ENCODE results near the gene RABGGTA.
"Not testable (repeated sequence)": the region's sequence is repeated elsewhere in the genome, so short reads cannot be mapped to it uniquely, and the experiment has no call there.

RABGGTA gene

GRCh38 chr14:24254630-24255392 is 16.6 kb downstream of the RABGGTA start:
- peaks cover 0 to 10% of the 10 kb centered on the region in 2 donors for H3K36me3 ChIP-seq (ENCODE audit: control insufficient read depth in 1 of 2, insufficient read depth in 2 of 2, low read length in 2 of 2)
- no peak overlapping the region for H3K4me3 ChIP-seq (ENCODE audit: low read depth in 1 of 2, low read length in 2 of 2)
- no peaks in the 10 kb centered on the region for H3K4me1 ChIP-seq (ENCODE audit: control insufficient read depth in 1 of 2, insufficient read depth in 2 of 2, low read length in 2 of 2)
- H3K27ac ChIP-seq (ENCODE audit: low read depth, low read length), result no peak overlapping the region
- H3K27me3 ChIP-seq (ENCODE audit: control insufficient read depth in 1 of 2, insufficient read depth in 2 of 2, low read length in 2 of 2), result no peaks in the 10 kb centered on the region
- H3K9me3 ChIP-seq (ENCODE audit: control insufficient read depth in 1 of 2, low read length in 2 of 2), result no peaks in the 10 kb centered on the region
- no peak overlapping the region for H3K9ac ChIP-seq (ENCODE audit: low read depth in 1 of 2, low read length in 2 of 2)

GRCh38 chr14:24253936-24254335 is 17.5 kb downstream of the RABGGTA start:
- H3K9me3 ChIP-seq (ENCODE audit: control insufficient read depth in 1 of 2, low read length in 2 of 2), result no peaks in the 10 kb centered on the region
- H3K4me1 ChIP-seq (ENCODE audit: control insufficient read depth in 1 of 2, insufficient read depth in 2 of 2, low read length in 2 of 2), result no peaks in the 10 kb centered on the region
- no peak overlapping the region for H3K9ac ChIP-seq (ENCODE audit: low read depth in 1 of 2, low read length in 2 of 2)
- no peaks in the 10 kb centered on the region for H3K27me3 ChIP-seq (ENCODE audit: control insufficient read depth in 1 of 2, insufficient read depth in 2 of 2, low read length in 2 of 2)
- H3K27ac ChIP-seq (ENCODE audit: low read depth, low read length), result no peak overlapping the region
- H3K4me3 ChIP-seq (ENCODE audit: low read depth in 1 of 2, low read length in 2 of 2), result no peak overlapping the region
- H3K36me3 ChIP-seq (ENCODE audit: control insufficient read depth in 1 of 2, insufficient read depth in 2 of 2, low read length in 2 of 2), result peaks cover 0 to 10% of the 10 kb centered on the region in 2 donors

- Histone ChIP-seq H3K27me3 (ENCODE audit: control insufficient read depth in 1 of 2, insufficient read depth in 2 of 2, low read length in 2 of 2) (no peaks in the 10 kb centered on the region), H3K9ac (ENCODE audit: low read depth in 1 of 2, low read length in 2 of 2) (no peak overlapping the region), H3K9me3 (ENCODE audit: control insufficient read depth in 1 of 2, low read length in 2 of 2) (no peaks in the 10 kb centered on the region), H3K36me3 (ENCODE audit: control insufficient read depth in 1 of 2, insufficient read depth in 2 of 2, low read length in 2 of 2) (peaks cover 0 to 10% of the 10 kb centered on the region in 2 donors), H3K4me3 (ENCODE audit: low read depth in 1 of 2, low read length in 2 of 2) (no peak overlapping the region), H3K27ac (ENCODE audit: low read depth, low read length) (no peak overlapping the region), H3K4me1 (ENCODE audit: control insufficient read depth in 1 of 2, insufficient read depth in 2 of 2, low read length in 2 of 2) (no peaks in the 10 kb centered on the region)
Measured at GRCh38 chr14:24252289-24253124, 18.9 kb downstream of the RABGGTA start.

DNA sequence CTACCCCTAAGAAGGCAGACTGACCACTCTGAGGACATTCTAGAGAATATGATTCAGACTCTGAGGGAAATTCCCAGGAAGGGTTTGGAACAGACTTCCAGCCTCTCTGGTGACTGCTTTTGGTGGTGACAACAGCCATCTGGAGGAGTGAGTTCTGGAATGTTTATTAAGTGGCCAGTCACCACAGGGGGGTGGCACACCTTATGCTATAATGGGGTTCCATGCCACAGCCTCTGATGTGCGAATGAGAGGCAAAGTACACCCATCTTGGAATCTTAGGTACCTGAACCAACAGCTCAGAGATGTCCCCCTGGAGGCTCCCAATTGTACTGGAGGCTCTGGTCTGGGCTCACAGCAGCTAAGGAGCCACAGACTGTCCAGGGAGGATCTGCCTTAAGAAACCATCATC is 19.5 kb downstream of the RABGGTA start:
- H3K27me3 ChIP-seq (ENCODE audit: control insufficient read depth in 1 of 2, insufficient read depth in 2 of 2, low read length in 2 of 2), result no peaks in the 10 kb centered on the region
- no peaks in the 10 kb centered on the region for H3K9me3 ChIP-seq (ENCODE audit: control insufficient read depth in 1 of 2, low read length in 2 of 2)
- no peak overlapping the region for H3K27ac ChIP-seq (ENCODE audit: low read depth, low read length)
- no peak overlapping the region for H3K4me3 ChIP-seq (ENCODE audit: low read depth in 1 of 2, low read length in 2 of 2)
- H3K4me1 ChIP-seq (ENCODE audit: control insufficient read depth in 1 of 2, insufficient read depth in 2 of 2, low read length in 2 of 2), result peaks cover 0 to 2% of the 10 kb centered on the region in 2 donors
- peaks cover 0 to 10% of the 10 kb centered on the region in 2 donors for H3K36me3 ChIP-seq (ENCODE audit: control insufficient read depth in 1 of 2, insufficient read depth in 2 of 2, low read length in 2 of 2)
- no peak overlapping the region for H3K9ac ChIP-seq (ENCODE audit: low read depth in 1 of 2, low read length in 2 of 2)

- Histone ChIP-seq H3K9me3 (ENCODE audit: control insufficient read depth in 1 of 2, low read length in 2 of 2) (no peaks in the 10 kb centered on the region), H3K9ac (ENCODE audit: low read depth in 1 of 2, low read length in 2 of 2) (no peak overlapping the region), H3K36me3 (ENCODE audit: control insufficient read depth in 1 of 2, insufficient read depth in 2 of 2, low read length in 2 of 2) (peaks cover 0 to 10% of the 10 kb centered on the region in 2 donors), H3K4me1 (ENCODE audit: control insufficient read depth in 1 of 2, insufficient read depth in 2 of 2, low read length in 2 of 2) (peaks cover 0 to 6% of the 10 kb centered on the region in 2 donors), H3K27me3 (ENCODE audit: control insufficient read depth in 1 of 2, insufficient read depth in 2 of 2, low read length in 2 of 2) (no peaks in the 10 kb centered on the region), H3K27ac (ENCODE audit: low read depth, low read length) (no peak overlapping the region), H3K4me3 (ENCODE audit: low read depth in 1 of 2, low read length in 2 of 2) (no peak overlapping the region)
Measured at GRCh38 chr14:24250354-24250753, 21.0 kb downstream of the RABGGTA start.

GRCh38 chr14:24249230-24250021 is 22.0 kb downstream of the RABGGTA start:
- peaks cover 0 to 6% of the 10 kb centered on the region in 2 donors for H3K4me1 ChIP-seq (ENCODE audit: control insufficient read depth in 1 of 2, insufficient read depth in 2 of 2, low read length in 2 of 2)
- no peaks in the 10 kb centered on the region for H3K9me3 ChIP-seq (ENCODE audit: control insufficient read depth in 1 of 2, low read length in 2 of 2)
- no peak overlapping the region for H3K9ac ChIP-seq (ENCODE audit: low read depth in 1 of 2, low read length in 2 of 2)
- no peak overlapping the region for H3K27ac ChIP-seq (ENCODE audit: low read depth, low read length)
- no peaks in the 10 kb centered on the region for H3K27me3 ChIP-seq (ENCODE audit: control insufficient read depth in 1 of 2, insufficient read depth in 2 of 2, low read length in 2 of 2)
- H3K4me3 ChIP-seq (ENCODE audit: low read depth in 1 of 2, low read length in 2 of 2), result no peak overlapping the region
- peaks cover 0 to under 1% of the 10 kb centered on the region in 2 donors for H3K36me3 ChIP-seq (ENCODE audit: control insufficient read depth in 1 of 2, insufficient read depth in 2 of 2, low read length in 2 of 2)

DNA sequence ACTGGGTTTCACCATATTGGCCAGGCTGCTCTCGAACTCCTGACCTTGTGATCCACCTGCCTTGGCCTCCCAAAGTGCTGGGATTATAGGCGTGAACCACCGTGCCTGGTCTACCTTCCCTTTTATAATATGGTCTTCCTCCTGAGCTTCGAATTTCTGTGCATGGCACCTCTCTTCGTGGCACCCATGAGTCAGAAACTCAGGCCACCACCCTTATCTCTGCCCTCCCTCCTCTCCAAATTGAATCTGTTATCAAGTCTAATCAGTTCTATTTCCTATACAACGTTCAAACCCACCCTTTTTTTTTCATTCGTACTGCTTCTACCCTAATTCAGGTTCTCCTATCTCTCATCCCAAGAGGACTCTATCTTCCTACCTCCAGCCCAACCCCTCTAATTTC is 24.0 kb downstream of the RABGGTA start:
- Histone ChIP-seq H3K27me3 (ENCODE audit: control insufficient read depth in 1 of 2, insufficient read depth in 2 of 2, low read length in 2 of 2) (no peaks in the 10 kb centered on the region), H3K4me3 (ENCODE audit: low read depth in 1 of 2, low read length in 2 of 2) (no peak overlapping the region), H3K9ac (ENCODE audit: low read depth in 1 of 2, low read length in 2 of 2) (no peak overlapping the region), H3K27ac (ENCODE audit: low read depth, low read length) (no peak overlapping the region), H3K9me3 (ENCODE audit: control insufficient read depth in 1 of 2, low read length in 2 of 2) (no peaks in the 10 kb centered on the region), H3K4me1 (ENCODE audit: control insufficient read depth in 1 of 2, insufficient read depth in 2 of 2, low read length in 2 of 2) (peaks cover 6 to 15% of the 10 kb centered on the region in 2 donors), H3K36me3 (ENCODE audit: control insufficient read depth in 1 of 2, insufficient read depth in 2 of 2, low read length in 2 of 2) (no peaks in the 10 kb centered on the region)

DNA sequence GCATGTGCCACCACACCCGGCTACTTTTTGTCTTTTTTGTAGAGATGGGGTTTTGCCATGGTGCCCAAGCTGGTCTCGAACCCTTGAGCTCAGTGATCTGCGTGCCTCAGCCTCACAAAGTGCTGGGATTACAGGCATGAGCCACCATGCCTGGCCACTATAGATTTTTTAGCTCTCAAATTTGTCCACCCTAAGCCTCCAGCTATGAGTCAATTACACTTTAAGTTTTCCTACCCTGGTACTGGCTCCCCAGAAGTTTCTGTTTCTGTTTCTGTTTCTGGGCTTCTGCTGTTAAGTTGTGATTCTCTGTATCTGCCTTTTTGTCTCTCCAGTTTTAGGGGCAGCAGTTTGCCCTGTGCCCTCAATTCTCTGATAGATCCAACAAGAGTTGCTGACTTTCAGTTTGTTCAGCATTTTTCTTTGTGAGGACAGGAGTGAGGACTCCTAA is 24.6 kb downstream of the RABGGTA start:
- Histone ChIP-seq H3K27ac (ENCODE audit: low read depth, low read length) (no peak overlapping the region), H3K4me3 (ENCODE audit: low read depth in 1 of 2, low read length in 2 of 2) (no peak overlapping the region), H3K9me3 (ENCODE audit: control insufficient read depth in 1 of 2, low read length in 2 of 2) (no peaks in the 10 kb centered on the region), H3K4me1 (ENCODE audit: control insufficient read depth in 1 of 2, insufficient read depth in 2 of 2, low read length in 2 of 2) (peaks cover 6 to 18% of the 10 kb centered on the region in 2 donors), H3K9ac (ENCODE audit: low read depth in 1 of 2, low read length in 2 of 2) (peak overlapping the region in 1 of 2 donors; percentile 4), H3K27me3 (ENCODE audit: control insufficient read depth in 1 of 2, insufficient read depth in 2 of 2, low read length in 2 of 2) (no peaks in the 10 kb centered on the region), H3K36me3 (ENCODE audit: control insufficient read depth in 1 of 2, insufficient read depth in 2 of 2, low read length in 2 of 2) (no peaks in the 10 kb centered on the region)

DNA sequence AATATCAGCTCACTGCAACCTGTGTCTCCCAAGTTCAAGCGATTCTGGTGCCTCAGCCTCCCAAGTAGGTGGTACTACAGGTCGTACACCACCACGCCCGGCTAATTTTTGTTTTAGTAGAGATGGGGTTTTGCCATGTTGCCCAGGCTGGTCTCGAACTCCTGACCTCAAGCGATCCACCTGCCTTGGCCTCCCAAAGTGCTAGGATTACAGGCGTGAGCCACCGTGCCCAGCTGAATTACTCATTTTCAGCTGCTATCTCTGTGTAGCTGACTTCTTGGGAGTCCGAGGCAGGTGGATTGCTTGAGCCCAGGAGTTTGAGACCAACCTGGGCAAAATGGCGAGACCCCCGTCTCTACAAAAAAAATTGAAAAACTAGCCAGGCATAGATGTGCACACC is 26.0 kb downstream of the RABGGTA start:
- H3K9ac ChIP-seq (ENCODE audit: low read depth in 1 of 2, low read length in 2 of 2); H3K9me3 ChIP-seq (ENCODE audit: control insufficient read depth in 1 of 2, low read length in 2 of 2); H3K4me3 ChIP-seq (ENCODE audit: low read depth in 1 of 2, low read length in 2 of 2); H3K27me3 ChIP-seq (ENCODE audit: control insufficient read depth in 1 of 2, insufficient read depth in 2 of 2, low read length in 2 of 2); H3K27ac ChIP-seq (ENCODE audit: low read depth, low read length); H3K36me3 ChIP-seq (ENCODE audit: control insufficient read depth in 1 of 2, insufficient read depth in 2 of 2, low read length in 2 of 2): not testable (repeated sequence)
- H3K4me1 ChIP-seq (ENCODE audit: control insufficient read depth in 1 of 2, insufficient read depth in 2 of 2, low read length in 2 of 2), result peaks cover 20 to 32% of the 10 kb centered on the region in 2 donors
